ENCODE measurements around the gene TPSB2.

- TF ChIP-seq FOXM1 (IDR thresholded peaks at IDR 0.05; ENCODE audit: borderline replicate concordance, low read depth) = no peak
- TF ChIP-seq TAF1 (IDR thresholded peaks at IDR 0.05; ENCODE audit: low read depth) = no peak
- TF ChIP-seq TCF12 (IDR thresholded peaks at IDR 0.05; ENCODE audit: low read depth) = no peak
- TF ChIP-seq YY1 (IDR thresholded peaks at IDR 0.05; ENCODE audit: low read depth) = no peak
- TF ChIP-seq ZBTB7A (IDR thresholded peaks at IDR 0.05; ENCODE audit: low read depth) = no peak
- no peak for TF ChIP-seq CREB1 (IDR thresholded peaks at IDR 0.05; ENCODE audit: low read depth)
- TF ChIP-seq EP300 (IDR thresholded peaks at IDR 0.05; ENCODE audit: borderline replicate concordance) = no peak
- TF ChIP-seq REST (IDR thresholded peaks at IDR 0.05; ENCODE audit: low read depth) = no peak
- TF ChIP-seq CEBPB (IDR thresholded peaks at IDR 0.05) = no peak
These were observed 8.1 kb downstream of the TPSB2 start for GRCh38 chr16:1221628-1222552.

All from Ishikawa (cell line).